VCaP (cell line): ENCODE measurements around the gene ZMYND8.

ENCODE experiments used
- H3K27ac ChIP-seq: fragments of 450-650 bp; 2 replicates; pipeline ENCODE4 v1.5.1; 2017
- CTCF ChIP-seq: fragments of 450-650 bp; conservative IDR thresholded peaks from 2 replicates; pipeline ENCODE4 v1.5.1; 2017; ENCODE audit warnings: mild to moderate bottlenecking, moderate library complexity

The ZMYND8 gene

GRCh38 chr20:47267621-47268020, 88.9 kb downstream of the ZMYND8 start:
- H3K27ac ChIP-seq: no peak overlapping the region; the same call in 1 of the 2 replicates
- TF ChIP-seq CTCF: no peak

- peak overlapping the region; percentile 9 for H3K27ac ChIP-seq
- TF ChIP-seq CTCF: no peak
These were observed 89.5 kb downstream of the ZMYND8 start for GRCh38 chr20:47266847-47267515.

- no peak for TF ChIP-seq CTCF
- peak overlapping the region; percentile 9 for H3K27ac ChIP-seq
These were observed 90.5 kb downstream of the ZMYND8 start for GRCh38 chr20:47265984-47266383.

GRCh38 chr20:47265214-47265613, 91.3 kb downstream of the ZMYND8 start:
- no peak for TF ChIP-seq CTCF
- peak overlapping the region; percentile 9 for H3K27ac ChIP-seq

GRCh38 chr20:47264137-47264769, 92.2 kb downstream of the ZMYND8 start:
- H3K27ac ChIP-seq: peak overlapping the region; percentile 9; the same call in 1 of the 2 replicates

GRCh38 chr20:47263465-47264084, 92.9 kb downstream of the ZMYND8 start:
- peak overlapping the region; percentile 9; the same call in 1 of the 2 replicates for H3K27ac ChIP-seq
- no peak for TF ChIP-seq CTCF

- no peak for TF ChIP-seq CTCF
- peak overlapping the region; percentile 9; the same call in 1 of the 2 replicates for H3K27ac ChIP-seq
These were observed 93.4 kb downstream of the ZMYND8 start for GRCh38 chr20:47263080-47263464.
